Liver (tissue), 3 donors: Measurements from ENCODE around the gene DPY19L3.

Experiments
- CTCF ChIP-seq: fragments of 150-350 bp; IDR thresholded peaks from 2 replicates; pipeline ENCODE4 v1.5.1; 2017; ENCODE audit warnings: improper control_type of control experiment, low read depth, low read length; ENCODE audit not compliant: missing input control
- EGR1 ChIP-seq, 2 donors: IDR thresholded peaks; 2 replicates each; pipeline ENCODE4 v1.6.1; 2016 to 2018; ENCODE audit warnings: antibody characterized with exemption in 2 of 2, low read depth in 2 of 2
- GABPA ChIP-seq, 2 donors: IDR thresholded peaks in 1 of 2; conservative IDR thresholded peaks in 1 of 2; 2 replicates each; pipeline ENCODE4 v1.6.1; 2016; ENCODE audit warnings: antibody characterized with exemption in 2 of 2, mild to moderate bottlenecking in 1 of 2, moderate library complexity in 1 of 2
- HNF4G ChIP-seq: IDR thresholded peaks from 2 replicates; pipeline ENCODE4 v1.6.1; 2016; ENCODE audit warnings: antibody characterized with exemption
- MAX ChIP-seq: IDR thresholded peaks from 2 replicates; pipeline ENCODE4 v1.6.1; 2016; ENCODE audit warnings: antibody characterized with exemption
- NR2F2 ChIP-seq: IDR thresholded peaks from 2 replicates; pipeline ENCODE4 v1.6.1; 2016; ENCODE audit warnings: antibody characterized with exemption
- REST ChIP-seq: IDR thresholded peaks from 2 replicates; pipeline ENCODE4 v1.6.1; 2016; ENCODE audit warnings: antibody characterized with exemption, mild to moderate bottlenecking
- RXRA ChIP-seq, 2 donors: IDR thresholded peaks; 2 replicates each; pipeline ENCODE4 v1.6.1; 2017 to 2018; ENCODE audit warnings: antibody characterized with exemption in 2 of 2, mild to moderate bottlenecking in 1 of 2
- YY1 ChIP-seq: IDR thresholded peaks from 2 replicates; pipeline ENCODE4 v1.6.1; 2016; ENCODE audit warnings: antibody characterized with exemption, mild to moderate bottlenecking
- ZBTB33 ChIP-seq: IDR thresholded peaks from 2 replicates; pipeline ENCODE4 v1.6.1; 2016; ENCODE audit warnings: antibody characterized with exemption
- donor health status: healthy.
- donor health status: healthy.

- TF ChIP-seq CTCF (no peak), HNF4G (no peak), ZBTB33 (no peak), EGR1 (IDR thresholded peaks at IDR 0.05; ENCODE audit: low read depth in 2 of 2) (no peak), GABPA (IDR thresholded peaks at IDR 0.05 in 1 of 2, conservative IDR thresholded peaks at IDR 0.05 in 1 of 2) (no peak), REST (no peak), MAX (no peak), RXRA (IDR thresholded peaks at IDR 0.05) (no peak), NR2F2 (no peak), YY1 (no peak)
These were observed 7.9 kb upstream of the DPY19L3 start for GRCh38 chr19:32397671-32398101.
